Mucosa of rectum (tissue), 2 donors: ENCODE results near the gene LGALS3BP.
A peak's percentile ranks its signal among the peaks of the same experiment; 100 is the strongest.

Experiments used
- H3K27ac ChIP-seq, 2 donors: one replicate each; pipeline ENCODE4 v1.7.0; 2013; ENCODE audit warnings: inconsistent platforms in 2 of 2, low read depth in 2 of 2, low read length in 2 of 2
- H3K27me3 ChIP-seq, 2 donors: one replicate each; pipeline ENCODE4 v1.7.0; 2013; ENCODE audit warnings: low read length in 2 of 2; ENCODE audit not compliant: control insufficient read depth in 2 of 2, insufficient read depth in 2 of 2
- H3K36me3 ChIP-seq, 2 donors: one replicate each; pipeline ENCODE4 v1.7.0; 2013; ENCODE audit warnings: low read length in 2 of 2; ENCODE audit not compliant: control insufficient read depth in 2 of 2, insufficient read depth in 2 of 2
- H3K4me1 ChIP-seq, 2 donors: one replicate each; pipeline ENCODE4 v1.7.0; 2013; ENCODE audit warnings: low read length in 2 of 2, mild to moderate bottlenecking in 1 of 2; ENCODE audit not compliant: control insufficient read depth in 2 of 2, insufficient read depth in 2 of 2
- H3K4me3 ChIP-seq, 2 donors: one replicate each; pipeline ENCODE4 v1.7.0; 2013; ENCODE audit warnings: low read length in 2 of 2
- H3K9ac ChIP-seq, 2 donors: one replicate each; pipeline ENCODE4 v1.7.0; 2013; ENCODE audit warnings: low read length in 2 of 2, low read depth in 1 of 2, mild to moderate bottlenecking in 1 of 2
- H3K9me3 ChIP-seq, 2 donors: one replicate each; pipeline ENCODE4 v1.7.0; 2013; ENCODE audit warnings: low read length in 2 of 2; ENCODE audit not compliant: control insufficient read depth in 2 of 2
- donor health status: healthy.
- donor health status: Normal muscosa, but diverticular disease.

The LGALS3BP gene

GRCh38 chr17:78992542-78993212 lies 13.0 kb upstream of the LGALS3BP start:
- Histone ChIP-seq H3K27ac (no peak overlapping the region), H3K36me3 (peaks cover 61 to 67% of the 10 kb centered on the region in 2 donors), H3K4me3 (no peak overlapping the region), H3K9ac (peak overlapping the region; percentile 42 to 52), H3K4me1 (peaks cover 35 to 48% of the 10 kb centered on the region in 2 donors), H3K9me3 (no peaks in the 10 kb centered on the region), H3K27me3 (no peaks in the 10 kb centered on the region)

- Histone ChIP-seq H3K9ac (no peak overlapping the region), H3K9me3 (no peaks in the 10 kb centered on the region)
Measured at GRCh38 chr17:78991906-78992532, 12.3 kb upstream of the LGALS3BP start.

DNA sequence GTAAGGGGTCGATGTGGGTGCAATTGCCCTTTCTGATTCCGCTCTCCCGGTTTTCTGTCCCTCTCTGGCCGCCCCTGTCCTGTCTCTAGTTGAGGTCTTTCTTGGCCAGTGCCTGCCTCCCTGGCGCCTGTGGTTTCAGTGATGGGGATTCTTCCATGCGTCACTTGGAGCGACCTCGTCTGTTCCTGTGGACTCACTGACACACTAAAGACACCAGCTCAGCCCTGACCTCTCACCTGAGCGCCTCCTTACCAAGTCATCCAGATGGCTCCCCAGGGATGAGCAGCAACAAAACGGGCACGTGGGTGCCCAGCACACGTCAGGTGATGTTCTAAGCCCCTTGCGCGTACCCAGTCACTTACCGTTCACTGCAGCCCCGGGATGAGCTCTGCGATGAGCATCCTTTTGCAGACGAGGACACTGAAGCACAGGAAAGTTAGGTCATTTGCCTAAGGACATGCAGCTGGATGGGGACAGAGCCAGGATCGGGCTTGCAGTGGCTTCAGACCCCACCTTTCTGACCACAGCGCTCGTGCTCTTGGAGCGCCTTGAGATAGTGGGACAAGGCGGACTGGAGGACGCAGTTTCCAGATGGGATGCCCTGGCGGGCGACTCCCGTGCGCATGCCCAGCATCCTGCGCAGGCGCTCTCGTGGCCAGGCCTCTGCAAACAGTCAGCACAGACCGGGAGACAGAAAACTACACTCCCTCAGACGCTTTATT lies 11.5 kb upstream of the LGALS3BP start:
- H3K9ac ChIP-seq: no peak overlapping the region
- peaks cover 34 to 44% of the 10 kb centered on the region in 2 donors for H3K4me1 ChIP-seq
- peaks cover 48 to 53% of the 10 kb centered on the region in 2 donors for H3K36me3 ChIP-seq
- no peak overlapping the region for H3K27ac ChIP-seq
- no peaks in the 10 kb centered on the region for H3K27me3 ChIP-seq
- H3K9me3 ChIP-seq: no peaks in the 10 kb centered on the region
- no peak overlapping the region for H3K4me3 ChIP-seq

More at GRCh38 chr17:78991906-78992532, 12.3 kb upstream of the LGALS3BP start:
- Histone ChIP-seq H3K27ac (no peak overlapping the region), H3K27me3 (no peaks in the 10 kb centered on the region), H3K36me3 (peaks cover 56 to 61% of the 10 kb centered on the region in 2 donors), H3K4me3 (no peak overlapping the region), H3K4me1 (peaks cover 33 to 46% of the 10 kb centered on the region in 2 donors)

GRCh38 chr17:78990349-78991016 lies 10.8 kb upstream of the LGALS3BP start:
- Histone ChIP-seq H3K27ac (no peak overlapping the region), H3K36me3 (peaks cover 45 to 46% of the 10 kb centered on the region in 2 donors), H3K9ac (no peak overlapping the region), H3K27me3 (no peaks in the 10 kb centered on the region), H3K9me3 (no peaks in the 10 kb centered on the region), H3K4me3 (no peak overlapping the region), H3K4me1 (peaks cover 31 to 40% of the 10 kb centered on the region in 2 donors)

DNA sequence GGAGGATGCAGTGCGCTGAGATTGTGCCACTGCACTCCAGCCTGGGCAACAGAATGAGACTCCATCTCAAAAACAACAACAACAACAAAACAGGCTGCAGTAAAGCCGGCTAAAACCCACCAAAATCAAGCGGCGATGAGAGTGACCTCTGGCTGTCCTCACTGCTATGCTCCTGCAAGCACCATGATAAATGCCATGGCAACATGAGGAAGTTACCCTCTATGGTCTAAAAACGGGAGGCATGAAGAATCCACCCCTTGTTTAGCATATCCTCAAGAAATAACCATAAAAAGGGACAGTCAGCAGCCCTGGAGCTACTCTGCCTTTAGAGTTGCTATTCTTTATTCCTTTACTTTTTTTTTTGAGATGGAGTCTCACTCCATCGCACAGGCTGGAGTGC lies 8.4 kb upstream of the LGALS3BP start:
- Histone ChIP-seq H3K9me3 (no peaks in the 10 kb centered on the region), H3K9ac (no peak overlapping the region), H3K4me3 (no peak overlapping the region), H3K4me1 (peaks cover 18 to 19% of the 10 kb centered on the region in 2 donors), H3K27me3 (no peaks in the 10 kb centered on the region), H3K36me3 (peaks cover 31% of the 10 kb centered on the region in 2 donors), H3K27ac (no peak overlapping the region)

DNA sequence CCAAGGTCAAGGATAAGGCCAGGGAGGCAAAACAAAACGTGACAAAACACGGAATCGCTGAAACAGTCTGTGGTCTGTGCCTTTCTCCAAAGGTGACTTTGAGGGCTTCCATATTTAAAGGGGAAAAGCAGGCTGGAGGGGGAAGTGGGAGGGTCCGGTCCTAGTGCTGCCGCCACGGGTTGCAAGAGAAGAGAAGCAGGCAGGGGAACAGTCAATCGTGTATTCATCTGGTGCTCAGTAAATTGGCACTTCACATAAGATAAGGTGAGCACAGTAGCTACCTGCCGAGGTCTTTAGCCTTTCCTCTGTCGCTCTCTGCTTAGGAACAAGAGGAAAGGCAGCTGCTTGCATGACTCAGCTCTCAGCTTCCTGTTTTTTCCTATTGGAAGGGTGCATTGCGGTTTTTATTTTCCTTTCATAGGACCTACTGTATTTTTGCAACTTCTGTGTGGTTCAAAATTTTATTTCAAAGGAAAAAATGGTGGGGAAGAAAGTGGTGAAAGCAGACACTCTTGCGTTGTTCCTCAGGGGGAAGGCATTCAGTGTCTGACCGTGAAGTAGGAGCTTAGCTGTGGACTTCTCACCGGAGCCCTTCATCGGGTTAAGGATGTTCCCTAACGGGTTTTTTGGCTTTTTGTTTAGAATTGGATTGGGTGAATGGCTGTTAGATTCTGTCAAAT lies 7.1 kb upstream of the LGALS3BP start:
- H3K27ac ChIP-seq: peak overlapping the region; percentile 57 to 68
- H3K27me3 ChIP-seq: no peaks in the 10 kb centered on the region
- H3K9ac ChIP-seq: peak overlapping the region; percentile 5 to 63
- peaks cover 11 to 15% of the 10 kb centered on the region in 2 donors for H3K4me1 ChIP-seq
- peaks cover 18 to 19% of the 10 kb centered on the region in 2 donors for H3K36me3 ChIP-seq
- H3K4me3 ChIP-seq: peak overlapping the region; percentile 42 to 46
- no peaks in the 10 kb centered on the region for H3K9me3 ChIP-seq

DNA sequence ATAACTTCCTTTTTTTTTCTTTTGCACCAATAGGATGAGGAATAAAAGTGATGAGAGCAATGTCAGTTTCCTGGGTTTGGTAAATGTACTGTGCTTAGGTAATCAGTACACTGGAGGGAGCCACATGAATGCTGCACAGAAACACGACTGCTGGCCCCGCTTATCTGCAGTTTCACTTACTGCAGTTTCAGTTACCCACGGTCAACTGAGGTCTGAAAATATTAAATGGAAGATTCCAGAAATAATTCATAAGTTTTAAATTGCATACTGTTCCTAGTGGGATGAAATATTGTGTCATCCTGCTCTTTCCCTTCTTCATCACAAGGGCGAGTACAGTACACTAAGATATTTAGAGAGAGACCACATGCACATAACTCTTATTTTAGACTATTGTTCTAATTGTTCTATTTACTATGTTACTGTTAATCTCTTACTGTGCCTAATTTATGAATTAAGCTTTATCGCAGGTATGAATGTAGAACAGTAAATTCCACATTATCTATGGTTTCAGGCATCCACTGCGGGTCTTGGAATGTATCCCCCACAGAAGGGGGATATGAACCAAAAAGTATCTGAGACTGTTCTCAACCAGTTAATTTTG lies 6.4 kb upstream of the LGALS3BP start:
- Histone ChIP-seq H3K4me1 (peaks cover 11 to 15% of the 10 kb centered on the region in 2 donors), H3K27me3 (no peaks in the 10 kb centered on the region), H3K27ac (peak overlapping the region; percentile 57 to 68), H3K4me3 (peak overlapping the region in 1 of 2 donors; percentile 46), H3K9ac (peak overlapping the region; percentile 5 to 63), H3K9me3 (no peaks in the 10 kb centered on the region), H3K36me3 (peaks cover 11 to 12% of the 10 kb centered on the region in 2 donors)

DNA sequence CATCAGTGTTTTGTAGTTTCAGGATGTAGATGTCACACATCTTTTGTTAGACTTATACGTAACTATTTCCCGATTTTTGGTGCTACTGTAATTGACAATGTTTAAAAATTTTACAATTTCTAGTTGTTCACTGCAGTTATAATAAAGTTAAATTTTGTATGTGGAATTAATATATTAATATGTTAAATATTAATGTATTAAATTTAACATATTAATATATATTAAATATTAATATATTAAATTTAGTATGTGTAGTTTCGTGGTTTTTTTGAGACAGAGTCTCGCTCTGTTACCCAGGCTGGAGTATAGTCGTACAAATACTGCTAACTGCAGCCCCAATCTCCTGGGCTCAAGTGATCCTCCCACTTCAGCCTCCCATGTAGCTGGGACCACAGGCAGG lies 5.7 kb upstream of the LGALS3BP start:
- peaks cover 4 to 6% of the 10 kb centered on the region in 2 donors for H3K36me3 ChIP-seq
- H3K27me3 ChIP-seq: no peaks in the 10 kb centered on the region
- peak overlapping the region in 1 of 2 donors; percentile 1 for H3K9ac ChIP-seq
- peaks cover 13 to 15% of the 10 kb centered on the region in 2 donors for H3K4me1 ChIP-seq
- H3K9me3 ChIP-seq: no peaks in the 10 kb centered on the region
- peak overlapping the region in 1 of 2 donors; percentile 13 for H3K27ac ChIP-seq
- H3K4me3 ChIP-seq: no peak overlapping the region
